CD4-positive, alpha-beta memory T cell (primary cell): Measurements from ENCODE around the gene PDE8B. TPM values are rescaled to one million over a fixed set of nuclear protein-coding genes. Genes with fewer than 3 reads are reported as not detected.
"Not testable (repeated sequence)": the region's sequence is repeated elsewhere in the genome, so short reads cannot be mapped to it uniquely, and the experiment has no call there.

Source experiments
- CTCF ChIA-PET: fragments of 350-600 bp; sonication (Branson Sonifier 250); formaldehyde crosslinking; loops from one replicate; lab custom pipeline; 2021; ENCODE audit warnings: inconsistent platforms; ENCODE audit not compliant: partially characterized antibody; lab: Charles Lee
- POLR2A ChIA-PET: fragments of 350-600 bp; sonication (Branson Sonifier 250); formaldehyde crosslinking; loops from one replicate; lab custom pipeline; 2021; ENCODE audit not compliant: partially characterized antibody; lab: Charles Lee
- DNase-seq, 5 donors: peaks; one replicate each; pipeline versions ENCODE4 v3.0.0 to v3.0.0-alpha.2; 2020 to 2022; ENCODE audit warnings: mixed read lengths in 1 of 5
- H3K27ac ChIP-seq: one replicate; pipeline ENCODE4 v1.7.0; 2013; ENCODE audit warnings: low read depth, low read length
- H3K27me3 ChIP-seq: 2 replicates; pipeline ENCODE4 v1.7.0; 2013; ENCODE audit warnings: mild to moderate bottlenecking, low read length, moderate library complexity; ENCODE audit not compliant: insufficient read depth
- H3K36me3 ChIP-seq: 2 replicates; pipeline ENCODE4 v1.7.0; 2013; ENCODE audit warnings: mild to moderate bottlenecking, low read length, moderate library complexity; ENCODE audit not compliant: insufficient read depth
- H3K4me1 ChIP-seq: 2 replicates; pipeline ENCODE4 v1.7.0; 2013; ENCODE audit warnings: mild to moderate bottlenecking, low read length, moderate library complexity; ENCODE audit not compliant: insufficient read depth
- H3K4me3 ChIP-seq, 2 donors: one replicate each; pipeline ENCODE4 v1.7.0; 2013; ENCODE audit warnings: low read length in 2 of 2, mild to moderate bottlenecking in 1 of 2
- H3K9me3 ChIP-seq, 2 donors: one replicate each; pipeline ENCODE4 v1.7.0; 2013; ENCODE audit warnings: low read length in 2 of 2, control low read depth in 1 of 2; ENCODE audit not compliant: control insufficient read depth in 1 of 2
- H3K27ac Mint-ChIP-seq, 7 donors: one replicate each; pipeline ENCODE4 v1.8.0; 2020 to 2021; ENCODE audit warnings: mixed read lengths in 7 of 7, mild to moderate bottlenecking in 6 of 7, inconsistent platforms in 3 of 7, moderate library complexity in 3 of 7
- H3K27me3 Mint-ChIP-seq, 2 donors: one replicate each; pipeline ENCODE4 v1.8.0; 2020 to 2021; ENCODE audit warnings: mixed read lengths in 2 of 2
- H3K36me3 Mint-ChIP-seq, 2 donors: one replicate each; pipeline ENCODE4 v1.8.0; 2020 to 2021; ENCODE audit warnings: mixed read lengths in 2 of 2, inconsistent platforms in 1 of 2, mild to moderate bottlenecking in 1 of 2
- H3K4me1 Mint-ChIP-seq, 4 donors: one replicate each; pipeline ENCODE4 v1.8.0; 2020 to 2021; ENCODE audit warnings: mixed read lengths in 4 of 4, mild to moderate bottlenecking in 1 of 4
- H3K4me3 Mint-ChIP-seq, 8 donors: one replicate each; pipeline ENCODE4 v1.8.0; 2020 to 2021; ENCODE audit warnings: mixed read lengths in 8 of 8, mild to moderate bottlenecking in 7 of 8, moderate library complexity in 6 of 8, inconsistent platforms in 3 of 8
- H3K9me3 Mint-ChIP-seq, 8 donors: one replicate each; pipeline ENCODE4 v1.8.0; 2020 to 2021; ENCODE audit warnings: mixed read lengths in 8 of 8, mild to moderate bottlenecking in 5 of 8, inconsistent platforms in 3 of 8, moderate library complexity in 1 of 8
- intact Hi-C: fragments of 100-400 bp; cut with micrococcal nuclease; formaldehyde crosslinking; loops from one replicate; pipeline ENCODE4 v1.15.1; 2023
- polyA plus RNA-seq, 2 donors: library from polyadenylated mRNA; unstranded; fragments of 300-500 nt; fragmentation: Illumina TruSeq; gene quantifications; one replicate each; pipeline ENCODE4 v1.2.3, GENCODE V29; 2021
- total RNA-seq, 2 experiments: library from RNA; stranded (reverse); gene quantifications; one replicate each; pipeline ENCODE4 v1.2.3, GENCODE V29; 2021

PDE8B gene
- total and polyA plus RNA-seq, 4 experiments from 2014 or later, result 0.26 TPM; not detected in 3

DNA sequence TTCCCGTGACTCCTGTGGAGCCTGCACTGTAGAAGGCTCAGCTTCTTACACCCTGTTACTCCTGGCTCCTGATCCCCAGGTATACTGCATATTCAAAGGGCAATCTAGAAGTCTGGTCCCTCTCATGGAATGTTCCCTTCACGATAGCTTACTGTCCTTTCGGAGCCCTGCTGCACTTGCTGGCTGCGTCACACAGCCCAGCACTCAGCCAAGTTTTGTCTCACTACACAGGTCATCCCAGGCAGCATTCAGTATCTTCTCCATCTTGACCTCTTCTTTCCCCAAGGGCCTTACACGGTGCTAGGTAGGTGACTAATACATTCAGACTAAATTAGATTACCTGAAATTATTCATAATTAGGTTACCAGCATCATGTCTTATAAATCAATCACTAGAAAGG lies 157.9 kb downstream of the PDE8B start:
- CTCF ChIA-PET, result no interaction called here
- no peaks in the 10 kb centered on the region for H3K27me3 Mint-ChIP-seq
- no peak overlapping the region for H3K4me3 Mint-ChIP-seq
- DNase-seq, result no peak
- Histone ChIP-seq H3K27ac (no peak overlapping the region), H3K27me3 (no peaks in the 10 kb centered on the region), H3K4me1 (no peaks in the 10 kb centered on the region), H3K9me3 (no peaks in the 10 kb centered on the region), H3K36me3 (no peaks in the 10 kb centered on the region), H3K4me3 (no peak overlapping the region)
- intact Hi-C loops, result no loop called here
- no peaks in the 10 kb centered on the region for H3K36me3 Mint-ChIP-seq
- no peaks in the 10 kb centered on the region for H3K4me1 Mint-ChIP-seq
- H3K9me3 Mint-ChIP-seq, result no peaks in the 10 kb centered on the region
- no peak overlapping the region for H3K27ac Mint-ChIP-seq
- POLR2A ChIA-PET, result no interaction called here

DNA sequence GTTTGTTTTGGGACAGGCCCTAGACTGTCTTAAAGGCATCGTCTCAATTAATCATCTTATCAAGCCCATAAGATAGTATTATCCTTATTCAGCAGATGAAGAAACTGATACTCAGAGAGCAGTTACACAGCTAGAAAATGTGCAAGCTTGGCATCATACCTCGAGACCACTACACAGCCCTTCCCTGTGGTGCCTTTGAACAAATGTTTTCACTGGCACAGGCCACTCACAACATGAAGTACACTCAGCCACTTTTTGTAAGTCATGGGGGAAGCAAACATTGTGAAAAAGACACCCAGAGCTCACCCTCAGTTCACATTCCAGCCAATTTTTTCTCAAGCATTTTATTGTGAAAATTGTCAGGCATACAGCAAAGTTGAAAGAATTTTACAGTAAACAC lies 159.1 kb downstream of the PDE8B start:
- CTCF ChIA-PET, result no interaction called here
- H3K36me3 ChIP-seq, result no peaks in the 10 kb centered on the region
- intact Hi-C loops, result no loop called here
- no peak overlapping the region for H3K27ac ChIP-seq
- no peaks in the 10 kb centered on the region for H3K9me3 ChIP-seq
- no peaks in the 10 kb centered on the region for H3K36me3 Mint-ChIP-seq
- no peak overlapping the region for H3K4me3 Mint-ChIP-seq
- DNase-seq, result no peak
- POLR2A ChIA-PET, result no interaction called here
- H3K4me3 ChIP-seq, result no peak overlapping the region
- no peaks in the 10 kb centered on the region for H3K4me1 ChIP-seq
- H3K9me3 Mint-ChIP-seq, result no peaks in the 10 kb centered on the region
- H3K27me3 ChIP-seq, result no peaks in the 10 kb centered on the region
- H3K4me1 Mint-ChIP-seq, result no peaks in the 10 kb centered on the region
- H3K27ac Mint-ChIP-seq, result no peak overlapping the region
- H3K27me3 Mint-ChIP-seq, result no peaks in the 10 kb centered on the region

DNA sequence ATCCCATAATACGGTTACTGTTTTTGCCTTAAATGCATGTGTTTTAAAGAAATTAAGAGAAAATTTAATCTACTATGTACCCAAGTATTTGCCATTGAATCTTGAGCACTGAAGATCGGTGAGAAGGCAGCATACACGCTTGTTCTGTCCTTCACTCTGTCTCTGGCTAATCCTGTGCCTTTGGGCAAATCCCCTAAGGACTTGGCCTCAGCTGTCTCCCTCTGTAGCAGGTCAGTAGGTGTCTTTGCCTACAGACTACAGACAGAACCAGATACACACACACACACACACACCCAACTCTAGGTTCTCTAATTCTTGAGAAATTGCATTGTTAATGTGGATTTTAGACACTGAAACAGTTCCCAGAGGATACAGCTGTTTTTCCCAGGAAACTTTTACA lies 164.2 kb downstream of the PDE8B start:
- no peak overlapping the region for H3K4me3 Mint-ChIP-seq
- no peak overlapping the region for H3K4me3 ChIP-seq
- H3K36me3 ChIP-seq, result no peaks in the 10 kb centered on the region
- H3K4me1 ChIP-seq, result peaks cover 12% of the 10 kb centered on the region
- no peaks in the 10 kb centered on the region for H3K36me3 Mint-ChIP-seq
- CTCF ChIA-PET, result no interaction called here
- intact Hi-C loops, result no loop called here
- no peaks in the 10 kb centered on the region for H3K9me3 ChIP-seq
- H3K9me3 Mint-ChIP-seq, result peaks cover 0 to 3% (median 0%) of the 10 kb centered on the region in 8 donors
- no peak overlapping the region for H3K27ac ChIP-seq
- DNase-seq, result no peak
- no peaks in the 10 kb centered on the region for H3K27me3 ChIP-seq
- H3K4me1 Mint-ChIP-seq, result peaks cover 9 to 12% (median 11%) of the 10 kb centered on the region in 4 donors
- no peak overlapping the region for H3K27ac Mint-ChIP-seq
- peaks cover 0 to 2% of the 10 kb centered on the region in 2 donors for H3K27me3 Mint-ChIP-seq
- POLR2A ChIA-PET, result no interaction called here

DNA sequence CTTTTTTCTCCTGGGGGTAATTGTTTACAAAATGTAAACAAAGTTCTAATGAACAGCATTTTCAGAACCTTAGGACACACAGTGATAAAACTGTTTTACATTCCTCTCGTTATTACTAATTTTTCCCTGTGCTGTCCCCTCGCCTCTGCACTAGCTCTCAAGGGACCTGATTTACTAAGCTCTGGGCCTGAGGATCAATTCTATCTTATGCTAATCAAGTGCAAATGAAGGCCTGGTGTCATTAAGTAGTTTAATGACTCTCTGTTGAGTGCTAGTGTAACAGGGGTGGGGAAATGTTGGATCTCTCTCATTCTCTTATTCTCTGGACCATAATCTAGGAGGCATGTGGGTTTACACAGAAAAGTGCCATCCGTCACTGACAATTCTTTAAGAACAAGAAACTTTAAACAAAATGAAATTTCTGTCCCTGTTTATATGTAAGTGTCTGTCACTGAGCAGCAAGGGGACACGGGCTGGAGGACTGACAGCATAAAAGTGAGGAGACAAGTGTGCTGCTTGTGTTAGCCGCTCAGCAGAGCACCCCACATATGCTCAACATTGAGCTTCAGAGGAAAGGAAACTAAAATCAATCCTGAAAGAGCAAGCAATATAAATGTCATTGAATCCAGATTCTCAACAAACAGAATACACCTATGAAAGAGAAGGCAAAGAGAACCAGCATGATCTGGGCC lies 166.3 kb downstream of the PDE8B start:
- H3K27ac Mint-ChIP-seq, result peak overlapping the region in 1 of 7 donors; percentile 64
- ChIA-PET CTCF (no interaction called here), POLR2A (no interaction called here)
- H3K4me1 Mint-ChIP-seq, result peaks cover 17 to 24% (median 19%) of the 10 kb centered on the region in 4 donors
- H3K27me3 Mint-ChIP-seq, result peaks cover 0 to 2% of the 10 kb centered on the region in 2 donors
- H3K9me3 Mint-ChIP-seq, result peaks cover 0 to 3% (median 0%) of the 10 kb centered on the region in 8 donors
- peak overlapping the region in 1 of 8 donors; percentile 46 for H3K4me3 Mint-ChIP-seq
- intact Hi-C loops, result no loop called here
- H3K27me3 ChIP-seq, result no peaks in the 10 kb centered on the region
- no peak overlapping the region for H3K4me3 ChIP-seq
- H3K36me3 ChIP-seq, result no peaks in the 10 kb centered on the region
- peaks cover 26% of the 10 kb centered on the region for H3K4me1 ChIP-seq
- no peaks in the 10 kb centered on the region for H3K9me3 ChIP-seq
- H3K27ac ChIP-seq, result no peak overlapping the region
- DNase-seq, result no peak
- H3K36me3 Mint-ChIP-seq, result no peaks in the 10 kb centered on the region

DNA sequence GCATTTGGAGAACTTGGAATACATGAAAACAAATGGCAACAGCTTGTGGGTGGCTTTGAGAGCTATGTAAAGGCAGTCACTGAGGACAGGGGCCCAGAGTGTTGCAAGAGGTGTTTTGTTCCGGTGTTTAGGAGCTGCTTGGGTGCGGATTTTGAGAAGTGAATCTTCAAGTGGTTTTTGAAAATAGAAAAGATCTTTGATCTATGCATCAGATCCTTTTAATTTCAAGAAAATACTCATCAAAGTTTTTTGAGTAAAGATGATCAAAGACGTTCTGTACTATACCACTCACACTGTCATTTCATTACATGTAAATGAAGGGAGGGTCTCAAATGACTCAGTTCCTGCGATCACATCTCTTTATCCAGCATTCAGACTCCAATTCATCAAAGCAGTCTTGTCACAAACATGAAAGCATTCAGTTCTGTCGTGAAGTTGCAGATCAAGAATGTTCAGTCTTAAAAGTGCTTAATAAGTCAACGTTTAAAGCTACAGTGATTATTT lies 169.1 kb downstream of the PDE8B start:
- peak in 4 of 5 donors; percentile 45 to 67 (median 53) for DNase-seq

DNA sequence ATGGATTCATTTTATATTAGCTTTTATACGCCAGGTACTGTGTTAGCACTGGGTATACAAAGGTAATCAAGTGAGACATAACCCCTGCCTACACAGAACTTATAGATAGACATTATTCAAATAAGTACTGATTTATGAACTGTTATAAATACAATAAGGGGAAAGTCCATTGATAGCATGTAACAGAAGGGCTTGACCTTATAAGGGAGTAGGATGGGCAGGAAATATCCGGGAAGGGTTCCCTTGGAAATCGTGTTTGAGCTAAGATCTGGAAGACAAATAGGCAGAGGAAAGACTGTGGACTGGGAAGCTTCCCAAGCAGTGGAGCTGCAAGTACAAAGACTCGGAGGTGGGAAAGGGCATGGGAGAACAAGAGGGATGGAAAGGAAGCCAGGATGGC lies 170.2 kb downstream of the PDE8B start:
- POLR2A ChIA-PET, result no interaction called here
- H3K27ac Mint-ChIP-seq, result peak overlapping the region in 5 of 7 donors; percentile 5 to 85 (median 31)

More for the DNA sequence above, 169.1 kb downstream of the PDE8B start:
- Mint-ChIP-seq H3K4me3 (peak overlapping the region in 7 of 8 donors; percentile 1 to 66 (median 23)), H3K27me3 (peaks cover 0 to 2% of the 10 kb centered on the region in 2 donors), H3K36me3 (no peaks in the 10 kb centered on the region), H3K27ac (peak overlapping the region; percentile 68 to 93 (median 83)), H3K9me3 (peaks cover 0 to 3% (median 0%) of the 10 kb centered on the region in 8 donors), H3K4me1 (peaks cover 17 to 24% (median 19%) of the 10 kb centered on the region in 4 donors)
- ChIA-PET POLR2A (no interaction called here), CTCF (interaction anchor here (1.6 kb wide), 1 partner anchor 12 kb away, joined by 4 read pairs; no protein-coding TSS in a partner anchor)
- H3K36me3 ChIP-seq, result no peaks in the 10 kb centered on the region
- H3K4me1 ChIP-seq, result peaks cover 26% of the 10 kb centered on the region
- intact Hi-C loops, result no loop called here
- no peaks in the 10 kb centered on the region for H3K9me3 ChIP-seq
- H3K4me3 ChIP-seq, result no peak overlapping the region
- H3K27ac ChIP-seq, result no peak overlapping the region
- H3K27me3 ChIP-seq, result no peaks in the 10 kb centered on the region

DNA sequence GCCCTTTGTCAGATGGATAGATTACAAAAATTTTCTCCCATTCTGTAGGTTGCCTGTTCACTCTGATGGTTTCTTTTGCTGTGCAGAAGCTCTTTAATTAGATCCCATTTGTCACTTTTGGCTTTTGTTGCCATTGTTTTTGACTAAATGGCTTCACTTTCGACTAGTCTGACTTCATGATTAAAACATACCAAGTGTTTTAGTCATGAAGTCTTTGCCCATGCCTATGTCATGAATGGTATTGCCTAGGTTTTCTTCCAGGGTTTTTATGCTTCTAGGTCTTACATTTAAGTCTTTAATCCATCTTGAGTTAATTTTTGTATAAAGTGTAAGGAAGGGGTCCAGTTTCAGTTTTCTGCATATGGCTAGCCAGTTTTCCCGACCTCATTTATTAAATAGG lies 172.9 kb downstream of the PDE8B start:
- intact Hi-C loops, DNase-seq, H3K36me3 Mint-ChIP-seq, H3K4me3 Mint-ChIP-seq, CTCF ChIA-PET, H3K4me3 ChIP-seq, POLR2A ChIA-PET, H3K27me3 Mint-ChIP-seq, H3K9me3 Mint-ChIP-seq, H3K9me3 ChIP-seq, H3K27ac ChIP-seq, H3K27ac Mint-ChIP-seq, H3K36me3 ChIP-seq, H3K27me3 ChIP-seq: not testable (repeated sequence)
- H3K4me1 Mint-ChIP-seq, result peaks cover 17 to 24% (median 19%) of the 10 kb centered on the region in 4 donors
- peaks cover 26% of the 10 kb centered on the region for H3K4me1 ChIP-seq

More for the DNA sequence above, 170.2 kb downstream of the PDE8B start:
- Mint-ChIP-seq H3K9me3 (peaks cover 0 to 5% (median 0%) of the 10 kb centered on the region in 8 donors), H3K4me1 (peaks cover 17 to 24% (median 19%) of the 10 kb centered on the region in 4 donors), H3K27me3 (no peaks in the 10 kb centered on the region), H3K36me3 (no peaks in the 10 kb centered on the region), H3K4me3 (no peak overlapping the region)
- Histone ChIP-seq H3K4me1 (peaks cover 26% of the 10 kb centered on the region), H3K9me3 (no peaks in the 10 kb centered on the region), H3K36me3 (no peaks in the 10 kb centered on the region), H3K27ac (no peak overlapping the region), H3K27me3 (no peaks in the 10 kb centered on the region), H3K4me3 (no peak overlapping the region)
- no peak for DNase-seq
- CTCF ChIA-PET, result no interaction called here
- intact Hi-C loops, result no loop called here
